Embryonic facial prominence (tissue), 1 donor: Measurements from ENCODE around the gene PCDHA9.
"Not testable (repeated sequence)": the region's sequence is repeated elsewhere in the genome, so short reads cannot be mapped to it uniquely, and the experiment has no call there.

ENCODE experiments used
- DNase-seq: peaks from one replicate; pipeline ENCODE4 v3.0.0-alpha.2; 2016; ENCODE audit errors: extremely low spot score

Gene PCDHA9

GRCh38 chr5:140835622-140836510 lies 12.3 kb upstream of the PCDHA9 start:
- DNase-seq: no peak

- no peak for DNase-seq
Measured at GRCh38 chr5:140840978-140841962, 6.9 kb upstream of the PCDHA9 start, which contains the start of gene PCDHA8. Gene PCDHA8, plus strand, starts transcription at chr5:140841187. Its CDS starts 135 bp downstream, at chr5:140841322.

DNA sequence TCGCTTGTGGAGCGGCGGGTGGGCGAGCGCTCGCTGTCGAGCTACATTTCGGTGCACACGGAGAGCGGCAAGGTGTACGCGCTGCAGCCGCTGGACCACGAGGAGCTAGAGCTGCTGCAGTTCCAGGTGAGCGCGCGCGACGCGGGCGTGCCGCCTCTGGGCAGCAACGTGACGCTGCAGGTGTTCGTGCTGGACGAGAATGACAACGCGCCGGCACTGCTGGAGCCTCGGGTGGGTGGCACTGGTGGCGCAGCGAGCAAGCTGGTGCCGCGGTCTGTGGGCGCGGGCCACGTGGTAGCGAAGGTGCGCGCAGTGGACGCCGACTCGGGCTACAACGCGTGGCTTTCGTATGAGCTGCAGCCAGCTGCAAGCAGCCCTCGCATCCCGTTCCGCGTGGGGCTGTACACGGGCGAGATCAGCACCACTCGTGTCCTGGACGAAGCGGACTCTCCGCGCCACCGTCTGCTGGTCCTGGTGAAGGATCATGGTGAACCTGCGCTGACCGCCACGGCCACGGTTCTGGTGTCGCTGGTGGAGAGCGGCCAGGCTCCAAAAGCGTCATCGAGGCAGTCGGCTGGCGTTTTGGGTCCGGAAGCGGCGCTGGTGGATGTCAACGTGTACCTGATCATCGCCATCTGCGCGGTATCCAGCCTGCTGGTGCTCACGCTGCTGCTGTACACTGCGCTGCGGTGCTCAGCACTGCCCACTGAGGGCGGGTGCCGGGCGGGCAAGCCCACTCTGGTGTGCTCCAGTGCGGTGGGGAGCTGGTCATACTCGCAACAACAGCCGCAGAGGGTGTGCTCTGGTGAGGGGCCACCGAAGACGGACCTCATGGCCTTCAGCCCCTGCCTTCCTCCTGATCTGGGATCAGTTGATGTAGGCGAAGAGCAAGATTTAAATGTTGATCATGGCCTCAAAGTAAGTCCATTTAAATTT lies 5.1 kb upstream of the PCDHA9 start:
- no peak for DNase-seq

DNA sequence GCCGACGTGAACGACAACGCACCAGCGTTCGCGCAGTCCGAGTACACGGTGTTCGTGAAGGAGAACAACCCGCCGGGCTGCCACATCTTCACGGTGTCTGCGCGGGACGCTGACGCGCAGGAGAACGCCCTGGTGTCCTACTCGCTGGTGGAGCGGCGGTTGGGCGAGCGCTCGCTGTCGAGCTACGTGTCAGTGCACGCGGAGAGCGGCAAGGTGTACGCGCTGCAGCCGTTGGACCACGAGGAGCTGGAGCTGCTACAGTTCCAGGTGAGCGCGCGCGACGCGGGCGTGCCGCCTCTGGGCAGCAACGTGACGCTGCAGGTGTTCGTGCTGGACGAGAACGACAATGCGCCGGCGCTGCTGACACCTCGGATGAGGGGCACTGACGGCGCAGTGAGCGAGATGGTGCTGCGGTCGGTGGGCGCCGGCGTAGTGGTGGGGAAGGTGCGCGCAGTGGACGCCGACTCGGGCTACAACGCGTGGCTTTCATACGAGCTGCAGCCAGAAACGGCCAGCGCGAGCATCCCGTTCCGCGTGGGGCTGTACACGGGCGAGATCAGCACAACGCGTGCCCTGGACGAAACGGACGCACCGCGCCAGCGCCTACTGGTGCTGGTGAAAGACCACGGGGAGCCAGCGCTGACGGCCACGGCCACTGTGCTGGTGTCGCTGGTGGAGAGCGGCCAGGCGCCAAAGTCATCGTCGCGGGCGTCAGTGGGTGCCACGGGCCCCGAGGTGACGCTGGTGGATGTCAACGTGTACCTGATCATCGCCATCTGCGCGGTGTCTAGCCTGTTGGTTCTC lies 1.9 kb downstream of the PCDHA9 start:
- not testable (repeated sequence) for DNase-seq

GRCh38 chr5:140855772-140856674 lies 7.8 kb downstream of the PCDHA9 start, which contains the start of gene PCDHA10:
Gene PCDHA10, plus strand, starts transcription at chr5:140855897. Its CDS starts 152 bp downstream, at chr5:140856049.
- DNase-seq: no peak

DNA sequence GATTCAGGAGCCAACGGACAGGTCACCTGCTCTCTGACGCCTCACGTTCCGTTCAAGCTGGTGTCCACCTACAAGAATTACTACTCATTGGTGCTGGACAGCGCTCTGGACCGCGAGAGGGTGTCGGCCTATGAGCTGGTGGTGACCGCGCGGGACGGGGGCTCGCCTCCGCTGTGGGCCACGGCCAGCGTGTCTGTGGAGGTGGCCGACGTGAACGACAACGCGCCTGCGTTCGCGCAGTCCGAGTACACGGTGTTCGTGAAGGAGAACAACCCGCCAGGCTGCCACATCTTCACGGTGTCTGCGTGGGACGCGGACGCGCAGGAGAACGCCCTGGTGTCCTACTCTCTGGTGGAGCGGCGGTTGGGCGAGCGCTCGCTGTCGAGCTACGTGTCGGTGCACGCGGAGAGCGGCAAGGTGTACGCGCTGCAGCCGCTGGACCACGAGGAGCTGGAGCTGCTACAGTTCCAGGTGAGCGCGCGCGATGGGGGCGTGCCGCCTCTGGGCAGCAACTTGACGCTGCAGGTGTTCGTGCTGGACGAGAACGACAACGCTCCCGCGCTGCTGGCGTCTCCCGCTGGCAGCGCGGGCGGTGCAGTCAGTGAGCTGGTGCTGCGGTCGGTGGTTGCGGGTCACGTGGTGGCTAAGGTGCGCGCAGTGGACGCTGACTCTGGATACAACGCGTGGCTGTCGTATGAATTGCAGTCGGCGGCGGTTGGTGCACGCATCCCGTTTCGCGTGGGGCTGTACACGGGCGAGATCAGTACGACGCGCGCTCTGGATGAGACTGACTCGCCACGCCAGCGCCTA lies 9.2 kb downstream of the PCDHA9 start:
- DNase-seq: no peak

GRCh38 chr5:140857987-140858240 lies 9.7 kb downstream of the PCDHA9 start:
- no peak for DNase-seq

- no peak for DNase-seq
Measured at GRCh38 chr5:140862441-140863295, 14.5 kb downstream of the PCDHA9 start.

- DNase-seq: no peak
Measured at GRCh38 chr5:140868721-140869554, 20.8 kb downstream of the PCDHA9 start, which contains the start of gene PCDHA11. Gene PCDHA11, plus strand, starts transcription at chr5:140868957. Its CDS starts 147 bp downstream, at chr5:140869104.

DNA sequence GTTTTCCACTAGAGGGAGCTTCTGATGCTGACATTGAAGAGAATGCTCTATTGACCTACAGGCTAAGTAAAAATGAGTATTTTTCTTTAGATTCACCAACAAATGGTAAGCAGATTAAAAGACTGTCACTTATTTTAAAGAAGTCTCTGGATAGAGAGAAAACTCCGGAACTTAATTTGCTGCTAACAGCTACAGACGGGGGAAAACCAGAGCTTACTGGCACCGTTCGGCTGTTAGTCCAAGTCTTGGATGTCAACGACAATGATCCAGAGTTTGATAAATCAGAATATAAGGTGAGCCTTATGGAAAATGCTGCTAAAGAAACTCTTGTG lies 21.3 kb downstream of the PCDHA9 start:
- no peak for DNase-seq

GRCh38 chr5:140870221-140871201 lies 22.3 kb downstream of the PCDHA9 start:
- DNase-seq: no peak

DNA sequence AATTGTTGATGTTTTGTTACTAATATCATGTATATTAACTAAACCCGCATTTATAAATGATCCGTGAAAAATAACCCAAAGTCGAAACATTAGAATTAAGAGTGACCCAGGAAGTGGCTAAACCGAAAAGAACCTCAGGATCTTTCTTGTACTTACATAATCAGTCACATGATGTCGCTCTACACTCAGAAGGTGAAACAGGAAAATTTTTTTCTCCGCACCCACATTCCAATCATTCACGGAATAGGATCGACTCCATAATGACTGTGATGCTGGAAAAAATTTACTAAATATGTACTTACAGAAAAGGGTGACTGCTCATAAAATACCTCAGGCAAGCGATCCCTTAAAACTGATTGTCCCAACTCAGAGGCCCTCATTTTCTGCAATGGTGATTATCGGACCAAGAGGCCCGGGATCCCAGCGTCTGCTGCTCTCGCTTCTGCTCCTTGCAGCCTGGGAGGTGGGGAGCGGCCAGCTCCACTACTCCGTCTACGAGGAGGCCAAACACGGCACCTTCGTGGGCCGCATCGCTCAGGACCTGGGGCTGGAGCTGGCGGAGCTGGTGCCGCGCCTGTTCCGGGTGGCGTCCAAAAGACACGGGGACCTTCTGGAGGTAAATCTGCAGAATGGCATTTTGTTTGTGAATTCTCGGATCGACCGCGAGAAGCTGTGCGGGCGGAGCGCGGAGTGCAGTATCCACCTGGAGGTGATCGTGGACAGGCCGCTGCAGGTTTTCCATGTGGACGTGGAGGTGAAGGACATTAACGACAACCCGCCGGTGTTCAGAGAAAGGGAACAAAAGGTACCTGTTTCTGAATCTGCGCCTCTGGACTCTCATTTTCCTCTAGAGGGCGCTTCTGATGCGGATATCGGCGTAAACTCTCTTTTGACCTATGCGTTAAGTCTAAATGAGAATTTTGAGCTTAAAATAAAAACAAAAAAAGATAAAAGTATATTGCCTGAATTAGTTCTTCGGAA lies 27.2 kb downstream of the PCDHA9 start, which contains the start of gene PCDHA12:
PCDHA12 (plus strand) TSS at position 224 of the 981 bp plus-strand sequence; CDS start at position 389, 165 bp downstream.
- DNase-seq: no peak

- not testable (repeated sequence) for DNase-seq
Measured at GRCh38 chr5:140876541-140877261, 28.5 kb downstream of the PCDHA9 start.

DNA sequence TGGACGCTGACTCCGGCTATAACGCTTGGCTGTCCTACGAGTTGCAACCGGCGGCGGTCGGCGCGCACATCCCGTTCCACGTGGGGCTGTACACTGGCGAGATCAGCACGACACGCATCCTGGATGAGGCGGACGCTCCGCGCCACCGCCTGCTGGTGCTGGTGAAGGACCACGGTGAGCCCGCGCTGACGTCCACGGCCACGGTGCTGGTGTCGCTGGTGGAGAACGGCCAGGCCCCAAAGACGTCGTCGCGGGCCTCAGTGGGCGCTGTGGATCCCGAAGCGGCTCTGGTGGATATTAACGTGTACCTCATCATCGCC lies 29.0 kb downstream of the PCDHA9 start:
- DNase-seq: no peak
